ENCODE data around the gene FARP2. TPM values are rescaled to one million over a fixed set of nuclear protein-coding genes. Genes with fewer than 3 reads are reported as not detected.
"Not testable (repeated sequence)": the region's sequence is repeated elsewhere in the genome, so short reads cannot be mapped to it uniquely, and the experiment has no call there.

Gene FARP2
- total RNA-seq, 4 donors from 2014 or later = 27.6 to 44.0 (median 35.9) TPM

- 52 to 54% methylated on average over 2 to 4 of the region's 5 CpGs for WGBS, 2 donors (ENCODE audit: low coverage in 1 of 2)
- no peak for ATAC-seq
- peaks cover 0 to 97% of the 10 kb centered on the region in 2 donors for H3K36me3 ChIP-seq
These were observed 56.1 kb downstream of the FARP2 start for GRCh38 chr2:241412144-241412543.

GRCh38 chr2:241413501-241413900 lies 57.4 kb downstream of the FARP2 start:
- not testable (repeated sequence) for H3K4me3 ChIP-seq, H3K9me3 ChIP-seq, ATAC-seq, H3K27me3 ChIP-seq, H3K27ac ChIP-seq, H3K4me1 ChIP-seq
- WGBS, 2 donors (ENCODE audit: low coverage in 1 of 2) = 100% methylated on average over 1 of the region's 5 CpGs; no CpG with 5 or more reads in 1 of the 2 donors
- H3K36me3 ChIP-seq = peaks cover 0 to 99% of the 10 kb centered on the region in 2 donors

More at GRCh38 chr2:241412144-241412543, 56.1 kb downstream of the FARP2 start:
- H3K4me3 ChIP-seq = no peak overlapping the region
- no peaks in the 10 kb centered on the region for H3K4me1 ChIP-seq
- H3K27me3 ChIP-seq = no peaks in the 10 kb centered on the region
- no peak for TF ChIP-seq POLR2AphosphoS5 (IDR thresholded peaks at IDR 0.05)
- TF ChIP-seq EP300 (IDR thresholded peaks at IDR 0.05) = no peak
- TF ChIP-seq CTCF (IDR thresholded peaks at IDR 0.05) = no peak
- no peak for TF ChIP-seq POLR2A (IDR thresholded peaks at IDR 0.05)
- H3K9me3 ChIP-seq = no peaks in the 10 kb centered on the region
- no peak overlapping the region for H3K27ac ChIP-seq

GRCh38 chr2:241413929-241414580 lies 58.0 kb downstream of the FARP2 start:
- no peaks in the 10 kb centered on the region for H3K27me3 ChIP-seq
- H3K9me3 ChIP-seq = no peaks in the 10 kb centered on the region
- H3K4me1 ChIP-seq = no peaks in the 10 kb centered on the region
- H3K4me3 ChIP-seq = no peak overlapping the region
- TF ChIP-seq CTCF (IDR thresholded peaks at IDR 0.05) (no peak), EP300 (IDR thresholded peaks at IDR 0.05) (no peak), POLR2A (IDR thresholded peaks at IDR 0.05) (no peak), POLR2AphosphoS5 (IDR thresholded peaks at IDR 0.05) (no peak)
- 79 to 89% methylated on average over 5 to 6 of the region's 7 CpGs for WGBS, 2 donors (ENCODE audit: low coverage in 1 of 2)
- H3K27ac ChIP-seq = no peak overlapping the region
- no peak for ATAC-seq
- peaks cover 0 to 99% of the 10 kb centered on the region in 2 donors for H3K36me3 ChIP-seq

- H3K27ac ChIP-seq = no peak overlapping the region
- WGBS, 2 donors (ENCODE audit: low coverage in 1 of 2) = 100% methylated on average over 1 of the region's 3 CpGs; no CpG with 5 or more reads in 1 of the 2 donors
- ATAC-seq = no peak
- TF ChIP-seq POLR2A (IDR thresholded peaks at IDR 0.05) (no peak), EP300 (IDR thresholded peaks at IDR 0.05) (no peak), CTCF (IDR thresholded peaks at IDR 0.05) (no peak), POLR2AphosphoS5 (IDR thresholded peaks at IDR 0.05) (no peak)
- no peak overlapping the region for H3K4me3 ChIP-seq
- no peaks in the 10 kb centered on the region for H3K27me3 ChIP-seq
- peaks cover 0 to 99% of the 10 kb centered on the region in 2 donors for H3K36me3 ChIP-seq
- no peaks in the 10 kb centered on the region for H3K4me1 ChIP-seq
- H3K9me3 ChIP-seq = no peaks in the 10 kb centered on the region
These were observed 59.1 kb downstream of the FARP2 start for GRCh38 chr2:241415196-241415595.

DNA sequence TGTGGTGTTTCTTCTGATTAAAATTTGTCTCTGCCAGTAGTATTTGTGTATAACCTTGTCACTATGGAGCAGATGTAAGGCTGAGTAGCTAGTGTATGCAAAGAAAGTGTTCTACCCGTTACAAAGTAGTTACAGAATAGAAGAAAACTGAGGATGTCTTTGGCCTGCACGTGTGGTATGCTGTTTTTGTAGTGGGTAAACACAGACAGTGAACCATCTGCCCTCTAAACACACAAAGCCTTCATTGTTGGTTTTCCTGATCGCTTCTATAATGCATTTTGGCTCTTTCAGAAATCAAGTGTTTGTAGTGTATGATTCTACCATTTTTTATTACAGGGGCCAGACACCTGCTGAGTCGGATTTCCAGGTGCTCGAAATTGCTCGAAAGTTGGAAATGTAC lies 61.5 kb downstream of the FARP2 start:
- Histone ChIP-seq H3K4me3 (no peak overlapping the region), H3K9me3 (no peaks in the 10 kb centered on the region), H3K27ac (no peak overlapping the region), H3K27me3 (no peaks in the 10 kb centered on the region), H3K36me3 (peaks cover 0 to 100% of the 10 kb centered on the region in 2 donors), H3K4me1 (no peaks in the 10 kb centered on the region)
- no peak for TF ChIP-seq EP300 (IDR thresholded peaks at IDR 0.05)
- no peak for TF ChIP-seq CTCF (IDR thresholded peaks at IDR 0.05)
- no peak for ATAC-seq
- WGBS, 2 donors (ENCODE audit: low coverage in 1 of 2) = 52 to 72% methylated on average over 2 to 6 of the region's 6 CpGs
